ENCODE results near the gene MUC5B.

MUC5B gene

DNA sequence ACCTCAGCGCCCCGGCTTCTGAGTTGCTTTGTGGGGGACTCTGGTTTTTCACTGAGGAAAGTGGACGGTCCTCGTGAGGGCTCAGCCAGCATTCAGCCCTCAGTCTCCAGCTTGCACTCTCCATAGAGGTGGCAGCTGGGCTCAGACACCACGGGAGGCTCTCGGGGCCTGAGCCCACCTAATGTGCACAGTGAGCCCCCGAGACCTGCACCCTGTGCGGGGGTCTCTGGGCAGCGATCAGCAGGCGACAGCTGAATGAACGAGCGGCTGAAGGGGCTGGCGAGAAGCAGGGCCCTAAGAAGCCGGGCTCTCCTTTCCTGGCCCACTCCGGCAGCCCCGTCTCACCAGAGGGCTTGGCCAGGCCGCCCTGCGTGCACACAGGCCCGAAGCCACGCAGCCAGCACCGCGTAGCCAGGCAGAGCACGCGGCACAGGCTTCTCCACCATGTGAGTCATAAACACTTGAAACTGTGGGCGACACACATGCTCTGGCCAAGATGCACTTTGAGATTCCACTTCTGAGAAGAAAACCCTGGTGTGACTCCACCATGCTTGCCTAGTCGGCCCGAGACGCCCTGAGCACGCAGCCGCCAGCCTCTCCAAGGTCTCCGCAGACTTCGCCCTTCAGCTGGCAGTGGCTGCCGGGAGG, 58.6 kb downstream of the MUC5B start:
- TF ChIP-seq, protein P1, sequence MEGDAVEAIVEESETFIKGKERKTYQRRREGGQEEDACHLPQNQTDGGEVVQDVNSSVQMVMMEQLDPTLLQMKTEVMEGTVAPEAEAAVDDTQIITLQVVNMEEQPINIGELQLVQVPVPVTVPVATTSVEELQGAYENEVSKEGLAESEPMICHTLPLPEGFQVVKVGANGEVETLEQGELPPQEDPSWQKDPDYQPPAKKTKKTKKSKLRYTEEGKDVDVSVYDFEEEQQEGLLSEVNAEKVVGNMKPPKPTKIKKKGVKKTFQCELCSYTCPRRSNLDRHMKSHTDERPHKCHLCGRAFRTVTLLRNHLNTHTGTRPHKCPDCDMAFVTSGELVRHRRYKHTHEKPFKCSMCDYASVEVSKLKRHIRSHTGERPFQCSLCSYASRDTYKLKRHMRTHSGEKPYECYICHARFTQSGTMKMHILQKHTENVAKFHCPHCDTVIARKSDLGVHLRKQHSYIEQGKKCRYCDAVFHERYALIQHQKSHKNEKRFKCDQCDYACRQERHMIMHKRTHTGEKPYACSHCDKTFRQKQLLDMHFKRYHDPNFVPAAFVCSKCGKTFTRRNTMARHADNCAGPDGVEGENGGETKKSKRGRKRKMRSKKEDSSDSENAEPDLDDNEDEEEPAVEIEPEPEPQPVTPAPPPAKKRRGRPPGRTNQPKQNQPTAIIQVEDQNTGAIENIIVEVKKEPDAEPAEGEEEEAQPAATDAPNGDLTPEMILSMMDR (IDR thresholded peaks at IDR 0.05; ENCODE audit: low read depth, low read length): no peak
- DNase-seq (ENCODE audit: low read depth, low spot score): no peak

DNA sequence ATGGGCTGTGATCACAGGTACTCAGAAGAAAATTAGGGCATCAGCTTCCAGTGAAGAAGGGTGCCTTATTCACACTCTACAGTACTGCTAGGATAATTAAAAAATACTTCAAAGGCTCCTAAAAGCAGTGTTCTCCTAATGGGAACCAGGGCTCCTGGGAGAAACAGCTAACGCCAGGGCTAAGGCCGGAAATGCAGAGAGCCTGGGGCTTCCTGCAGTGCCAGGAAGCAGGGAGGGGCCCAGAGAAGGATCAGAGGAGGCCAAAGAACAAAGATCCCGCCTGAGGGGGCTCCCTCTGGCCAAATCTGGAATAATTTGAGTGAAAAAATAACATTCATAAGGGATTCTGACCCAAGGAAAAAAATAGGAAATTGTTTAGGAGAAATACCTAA, 59.1 kb downstream of the MUC5B start:
- in situ Hi-C loops (cut with HindIII; ENCODE audit: low sequenced_read_pairs): no loop called here
- TF ChIP-seq, protein P1 (IDR thresholded peaks at IDR 0.05; ENCODE audit: low read depth, low read length): no peak
- H3K4me3 ChIP-seq (ENCODE audit: low read depth, low read length): no peak overlapping the region
- no peak for DNase-seq (ENCODE audit: low read depth, low spot score)

More for the DNA sequence above, 58.6 kb downstream of the MUC5B start:
- H3K4me3 ChIP-seq (ENCODE audit: low read depth, low read length): no peak overlapping the region
- in situ Hi-C loops (cut with HindIII; ENCODE audit: low sequenced_read_pairs): no loop called here

DNA sequence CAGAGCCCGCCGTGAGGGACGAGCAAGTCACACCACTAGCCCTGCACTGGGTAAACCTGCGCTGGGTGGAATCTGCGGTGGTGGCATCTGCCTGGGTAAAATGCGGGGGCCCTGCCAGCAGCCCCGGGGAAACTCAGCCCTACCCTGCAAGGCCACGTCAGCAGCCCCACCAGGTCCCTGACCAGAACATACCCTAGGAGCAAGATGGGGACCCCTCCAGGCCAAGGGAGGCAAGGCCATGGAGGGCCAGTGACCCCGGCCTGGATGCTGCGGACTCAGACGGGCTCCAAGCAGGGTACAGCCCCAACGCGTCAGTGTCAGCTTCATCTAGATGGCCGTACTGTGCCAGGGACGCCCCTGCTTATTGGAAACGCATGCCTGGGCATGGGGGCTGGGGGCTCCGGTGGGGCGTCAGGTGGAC, 60.2 kb downstream of the MUC5B start:
- no peak for DNase-seq (ENCODE audit: low read depth, low spot score)

DNA sequence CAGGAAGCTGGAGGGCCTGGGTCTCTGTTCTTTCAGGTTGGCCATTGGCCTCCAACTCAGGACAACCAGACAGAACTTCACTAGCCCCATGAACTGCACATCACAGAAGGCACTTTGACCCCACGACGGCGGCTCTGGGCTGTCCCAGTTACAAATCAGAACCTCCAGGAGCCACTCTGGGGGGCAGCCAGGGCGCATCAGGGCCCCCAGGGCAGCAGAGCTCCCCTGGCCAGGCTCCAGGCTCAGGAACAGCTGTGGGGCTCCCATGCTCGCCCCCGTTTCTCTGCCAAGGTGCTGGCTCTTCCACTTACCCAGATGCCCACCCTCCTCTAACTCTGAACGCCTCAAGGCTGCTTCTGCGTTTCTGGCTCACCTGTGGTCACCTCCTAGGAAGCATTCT, 61.0 kb downstream of the MUC5B start:
- in situ Hi-C loops (cut with HindIII; ENCODE audit: low sequenced_read_pairs): no loop called here
- H3K4me3 ChIP-seq (ENCODE audit: low read depth, low read length): no peak overlapping the region
- DNase-seq (ENCODE audit: low read depth, low spot score): no peak
- TF ChIP-seq, protein P1 (IDR thresholded peaks at IDR 0.05; ENCODE audit: low read depth, low read length): no peak

More for the DNA sequence above, 60.2 kb downstream of the MUC5B start:
- TF ChIP-seq, protein P1 (IDR thresholded peaks at IDR 0.05; ENCODE audit: low read depth, low read length): no peak
- in situ Hi-C loops (cut with HindIII; ENCODE audit: low sequenced_read_pairs): no loop called here
- H3K4me3 ChIP-seq (ENCODE audit: low read depth, low read length): no peak overlapping the region

DNA sequence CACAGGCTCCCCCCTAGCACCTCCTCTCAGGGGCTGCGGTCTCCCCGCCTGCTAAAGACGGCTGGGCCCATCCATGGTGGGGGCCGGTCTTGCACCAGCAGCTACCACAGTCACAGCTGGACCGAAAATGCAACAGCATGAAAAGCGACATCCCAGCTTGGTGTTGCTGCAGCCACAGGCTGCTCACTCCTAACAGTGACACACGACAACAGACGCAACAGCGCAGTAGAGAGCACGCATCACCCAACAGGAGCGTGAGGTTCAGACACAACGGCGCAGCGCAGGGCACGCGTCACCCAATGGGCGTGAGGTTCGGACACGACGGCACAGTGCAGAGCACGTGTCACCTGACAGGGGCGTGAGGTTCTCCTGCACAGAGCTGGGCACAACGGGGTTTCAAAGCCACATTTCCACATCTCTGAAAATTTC, 62.5 kb downstream of the MUC5B start:
- in situ Hi-C loops (cut with HindIII; ENCODE audit: low sequenced_read_pairs): no loop called here
- TF ChIP-seq, protein P1 (IDR thresholded peaks at IDR 0.05; ENCODE audit: low read depth, low read length): no peak
- DNase-seq (ENCODE audit: low read depth, low spot score): no peak
- H3K4me3 ChIP-seq (ENCODE audit: low read depth, low read length): no peak overlapping the region

DNA sequence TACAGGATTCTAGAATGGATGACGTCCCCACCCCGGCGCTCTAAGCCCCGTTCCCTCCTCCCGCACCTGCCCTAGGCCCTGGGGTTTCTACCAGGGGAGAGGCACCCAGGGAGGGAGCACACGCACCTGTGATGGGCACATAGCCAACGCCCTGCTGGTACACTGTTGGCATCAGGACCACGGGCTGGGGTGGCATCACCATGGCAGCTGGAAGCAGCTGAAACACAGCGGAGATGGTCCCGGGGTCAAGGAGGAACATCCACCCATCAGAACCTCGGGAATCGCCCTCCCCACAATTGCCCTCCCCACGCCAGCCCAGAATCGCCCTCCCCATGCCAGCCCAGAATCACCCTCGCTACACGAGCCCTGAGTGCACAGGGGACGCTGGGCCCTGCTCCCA, 63.0 kb downstream of the MUC5B start:
- in situ Hi-C loops (cut with HindIII; ENCODE audit: low sequenced_read_pairs): no loop called here
- no peak for DNase-seq (ENCODE audit: low read depth, low spot score)
- H3K4me3 ChIP-seq (ENCODE audit: low read depth, low read length): no peak overlapping the region
- TF ChIP-seq, protein P1 (IDR thresholded peaks at IDR 0.05; ENCODE audit: low read depth, low read length): no peak
